ENCODE results near the gene GOLPH3.

The GOLPH3 gene

DNA sequence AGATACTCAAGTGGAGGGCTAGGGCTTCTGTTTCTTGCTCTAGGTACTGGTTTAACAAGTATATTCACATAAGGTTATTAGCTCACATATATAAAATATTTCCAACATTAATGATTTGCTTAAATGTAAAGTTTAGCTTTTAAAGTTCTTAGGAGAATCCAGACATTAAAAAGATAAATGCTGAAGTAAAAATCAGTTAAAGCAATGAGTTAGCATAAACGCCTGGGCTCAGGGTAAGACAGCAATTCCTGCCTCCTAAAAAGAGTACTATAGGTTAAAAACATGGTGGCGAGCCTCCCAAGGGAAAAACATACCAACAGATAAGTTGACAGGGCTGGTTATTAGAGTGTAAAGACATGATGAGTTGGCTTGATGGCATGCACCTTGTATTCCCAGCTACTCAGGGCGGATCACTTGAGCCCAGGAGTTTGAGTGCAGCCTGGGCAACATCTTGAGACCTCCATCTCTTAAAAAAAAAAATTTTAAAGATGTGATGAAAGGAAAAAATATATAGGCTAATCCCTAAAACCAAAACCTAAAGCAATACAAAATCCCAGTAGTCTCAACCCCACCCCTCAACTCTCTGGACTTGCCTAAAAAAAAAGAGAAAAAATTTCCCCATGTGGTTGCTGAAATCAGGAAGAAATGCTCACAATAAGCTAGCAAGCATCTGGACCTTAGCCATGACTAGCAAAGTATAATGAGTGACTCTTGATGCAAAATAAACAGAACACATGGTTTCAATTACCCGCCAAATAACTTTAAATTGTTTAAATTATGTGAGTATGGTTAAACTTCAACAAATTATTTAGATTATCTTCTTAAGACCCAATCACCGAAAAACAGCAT is 3.6 kb downstream of the GOLPH3 start:
- DNase-seq = no peak

DNA sequence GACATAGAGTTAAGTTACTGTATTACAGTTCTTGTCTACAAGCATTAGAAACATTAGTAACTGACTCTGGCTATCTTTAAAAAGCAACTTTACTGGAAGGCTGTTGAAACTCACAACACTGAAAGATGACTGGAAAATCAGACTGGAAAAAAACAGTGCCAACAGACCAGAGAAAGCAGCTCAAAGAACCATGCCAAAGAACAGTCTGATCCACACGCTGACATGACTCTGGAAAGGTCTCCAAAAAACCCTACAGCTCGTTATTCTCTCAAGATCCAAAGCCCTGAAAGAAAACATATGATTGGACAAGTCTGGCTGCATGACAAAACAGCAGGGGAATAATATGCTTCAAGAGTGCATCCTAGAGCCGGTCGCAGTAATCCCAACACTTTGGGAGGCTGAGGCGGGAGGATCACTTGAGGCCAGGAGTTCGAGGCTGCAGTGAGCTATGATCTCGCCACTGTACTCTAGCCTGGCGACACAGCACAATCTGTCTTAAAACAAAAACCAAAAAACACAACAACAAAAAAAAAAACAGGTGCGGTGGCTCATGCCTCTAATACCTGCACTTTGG is 5.6 kb downstream of the GOLPH3 start:
- DNase-seq = no peak

DNA sequence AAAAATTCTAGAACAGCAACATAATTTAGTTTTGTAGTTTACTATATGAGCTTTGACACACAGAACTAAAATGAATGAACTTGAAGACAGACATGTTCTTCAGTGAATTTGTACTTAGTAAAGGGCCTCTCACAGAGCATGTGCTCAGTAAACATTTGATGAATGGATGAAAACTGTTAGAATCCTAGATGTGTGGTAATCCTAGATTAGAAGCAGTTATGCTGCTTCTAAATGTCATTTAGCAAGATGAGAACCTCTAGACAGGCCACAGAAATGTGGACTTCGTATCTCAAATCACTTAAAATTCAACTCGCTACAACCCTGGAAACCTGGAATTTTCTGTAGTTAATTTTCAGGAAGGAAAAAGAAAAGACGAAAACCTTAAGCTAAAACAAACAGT is 8.5 kb downstream of the GOLPH3 start:
- DNase-seq = no peak

DNA sequence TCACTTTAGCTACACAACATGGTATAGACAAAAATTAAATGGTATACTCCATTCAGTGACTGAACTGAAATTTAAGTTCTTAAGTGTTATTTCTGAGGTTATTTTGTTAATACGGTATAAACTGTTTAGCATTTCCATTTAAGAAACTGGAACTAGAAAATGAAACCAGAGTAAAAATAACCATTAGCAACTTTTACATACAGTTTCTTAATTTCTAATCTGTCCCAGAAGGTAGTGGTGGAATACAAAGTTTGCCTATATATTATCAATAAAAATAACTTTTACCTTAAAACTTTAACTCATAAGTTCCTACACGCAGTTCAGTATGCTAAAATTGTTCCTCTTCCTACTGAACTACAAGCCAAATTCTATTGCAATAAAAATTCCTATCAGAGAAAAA is 10.3 kb downstream of the GOLPH3 start:
- DNase-seq = no peak

DNA sequence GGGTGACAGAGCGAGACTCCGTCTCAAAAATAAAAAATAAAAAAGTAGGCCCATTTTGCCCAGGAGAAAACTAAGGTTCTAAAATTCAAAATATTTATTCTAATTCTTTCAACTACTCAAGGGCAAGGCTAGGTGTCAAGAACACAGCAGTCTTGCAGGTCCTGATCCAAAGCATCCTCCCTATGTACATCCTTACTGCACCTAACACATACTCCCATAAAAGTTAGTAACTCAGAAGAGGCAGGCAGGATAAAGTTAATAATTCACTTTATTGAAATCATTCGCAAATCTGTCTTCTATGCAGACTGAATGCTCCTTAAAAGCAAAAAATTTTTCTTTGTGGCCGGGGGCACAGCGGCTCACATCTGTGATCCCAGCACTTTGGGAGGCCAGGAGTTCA is 11.1 kb downstream of the GOLPH3 start:
- no peak for DNase-seq

DNA sequence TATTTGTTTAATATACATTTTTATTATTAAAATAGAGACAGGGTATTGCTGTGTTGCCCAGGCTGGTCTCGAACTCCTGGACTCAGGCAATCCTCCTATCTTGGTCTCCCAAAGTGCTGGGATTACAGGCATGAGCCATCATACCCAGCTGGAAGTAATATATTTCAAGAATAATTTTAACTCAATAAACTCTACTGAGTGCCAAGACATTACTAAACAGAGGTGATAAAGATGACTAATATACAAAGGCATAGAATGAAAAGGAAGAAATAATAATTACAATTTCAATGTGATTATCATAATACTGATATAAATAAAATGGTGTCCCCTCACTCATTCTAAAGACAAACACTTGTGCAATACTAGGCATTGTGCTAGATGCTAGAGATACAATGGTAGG is 13.9 kb downstream of the GOLPH3 start:
- no peak for DNase-seq

DNA sequence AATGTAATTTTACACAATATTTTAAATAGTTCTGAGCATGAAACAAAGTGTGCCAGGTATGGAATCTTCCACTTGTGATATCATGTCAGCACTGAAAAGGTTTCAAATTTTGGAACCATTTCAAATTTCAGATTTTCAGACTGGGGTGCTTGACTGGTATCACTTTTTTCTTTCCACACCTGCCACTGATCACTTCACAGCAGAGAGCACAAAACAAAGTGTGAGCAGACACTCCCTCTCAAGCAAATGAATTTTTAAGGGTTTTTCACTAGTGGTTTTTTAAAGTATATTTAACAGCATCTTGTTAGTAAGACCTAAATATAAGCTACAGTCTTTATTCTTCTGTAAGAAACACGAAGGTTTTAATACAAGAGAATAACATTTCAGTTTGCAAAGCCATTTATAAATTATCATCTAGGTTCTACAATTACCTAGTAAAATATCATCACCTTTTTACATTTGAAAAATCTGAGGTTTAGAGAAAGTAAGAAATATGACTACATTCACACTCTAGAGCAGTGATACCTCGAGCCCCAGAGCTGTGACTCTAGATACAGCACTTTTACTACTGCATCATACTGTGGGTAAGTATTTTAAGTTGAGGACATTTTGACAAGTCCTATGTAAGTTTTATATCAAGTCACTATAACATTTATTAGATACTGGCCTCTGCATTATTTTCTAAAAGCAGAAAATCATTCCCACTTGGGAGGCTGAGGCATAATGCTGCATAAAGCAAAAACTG is 14.6 kb downstream of the GOLPH3 start:
- DNase-seq = no peak

GRCh38 chr5:32158679-32158975 is 15.5 kb downstream of the GOLPH3 start:
- DNase-seq = no peak

- no peak for DNase-seq
Measured at GRCh38 chr5:32157078-32157477, 17.0 kb downstream of the GOLPH3 start.

DNA sequence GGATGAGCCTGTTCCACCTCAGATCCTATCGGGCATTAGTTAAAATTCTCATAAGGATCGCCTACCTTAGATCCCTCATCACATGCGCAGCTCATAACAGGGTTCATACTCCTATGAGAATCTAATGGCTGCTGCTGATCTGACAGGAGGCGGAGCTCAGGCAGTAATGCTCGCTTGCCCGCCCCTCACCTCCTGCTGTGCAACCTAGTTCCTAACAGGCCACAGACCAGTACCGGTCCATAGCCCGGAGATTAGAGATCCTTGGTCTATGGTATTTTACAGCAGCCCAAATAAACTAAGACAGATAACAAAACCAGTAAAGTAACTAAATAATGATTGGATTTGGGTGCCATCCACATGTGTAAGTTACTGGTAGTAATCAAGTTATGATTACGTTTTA is 17.5 kb downstream of the GOLPH3 start:
- no peak for DNase-seq

GRCh38 chr5:32155211-32155610 is 18.9 kb downstream of the GOLPH3 start:
- DNase-seq = no peak

DNA sequence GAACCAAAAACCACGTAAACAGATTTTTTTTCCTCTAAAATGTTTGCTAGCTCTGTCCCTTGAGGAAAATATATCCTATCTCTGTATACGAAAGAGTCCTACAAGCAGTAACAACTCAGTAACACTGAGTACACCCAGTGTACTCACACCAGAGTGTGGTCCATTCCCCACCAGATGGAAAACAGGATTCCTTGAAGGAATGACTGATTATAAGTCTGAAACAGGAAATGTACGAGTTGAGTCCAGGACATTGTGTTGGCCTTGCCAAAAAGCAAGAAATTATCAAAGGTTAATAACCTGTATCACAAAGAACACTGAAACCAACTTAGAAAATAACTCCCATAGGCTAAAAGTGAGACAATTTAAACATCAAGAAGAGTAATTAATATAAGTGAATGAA is 20.4 kb downstream of the GOLPH3 start:
- DNase-seq = no peak

DNA sequence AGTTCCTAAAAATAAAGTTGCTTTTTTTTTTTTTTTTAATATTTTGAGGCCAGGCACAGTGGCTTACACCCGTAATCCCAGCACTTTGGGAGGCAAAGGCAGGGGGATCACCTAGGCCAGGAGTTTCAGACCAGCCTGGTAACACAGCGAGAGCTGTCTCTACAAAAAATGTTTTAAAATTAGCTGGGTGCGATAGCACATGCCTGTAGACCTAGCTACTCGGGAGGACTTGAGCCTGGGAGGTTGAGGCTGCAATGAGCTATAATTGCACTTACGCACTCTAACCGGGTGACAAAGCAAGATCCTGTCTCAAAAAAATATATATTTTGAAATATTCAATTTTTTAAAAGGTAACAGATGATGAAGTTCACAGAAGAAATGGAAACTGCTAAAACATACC is 22.9 kb downstream of the GOLPH3 start:
- DNase-seq = no peak

DNA sequence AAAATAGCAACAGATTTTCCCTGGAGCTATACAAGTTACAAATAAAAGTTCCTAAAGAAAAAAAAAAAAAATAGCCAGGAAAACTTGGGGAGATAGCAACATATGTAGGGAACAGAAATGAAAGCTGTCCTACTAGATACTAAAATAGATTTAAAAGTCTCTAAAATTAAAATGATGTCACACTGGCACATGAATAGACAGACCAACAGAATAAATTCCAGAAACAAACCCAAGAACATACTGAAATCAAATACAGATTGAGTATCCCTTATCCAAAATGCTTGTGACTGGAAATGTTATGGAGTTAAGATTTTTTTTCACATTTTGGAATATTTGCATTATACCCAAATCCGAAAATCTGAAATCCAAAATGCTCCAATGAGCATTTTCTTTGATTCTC is 23.8 kb downstream of the GOLPH3 start:
- no peak for DNase-seq

DNA sequence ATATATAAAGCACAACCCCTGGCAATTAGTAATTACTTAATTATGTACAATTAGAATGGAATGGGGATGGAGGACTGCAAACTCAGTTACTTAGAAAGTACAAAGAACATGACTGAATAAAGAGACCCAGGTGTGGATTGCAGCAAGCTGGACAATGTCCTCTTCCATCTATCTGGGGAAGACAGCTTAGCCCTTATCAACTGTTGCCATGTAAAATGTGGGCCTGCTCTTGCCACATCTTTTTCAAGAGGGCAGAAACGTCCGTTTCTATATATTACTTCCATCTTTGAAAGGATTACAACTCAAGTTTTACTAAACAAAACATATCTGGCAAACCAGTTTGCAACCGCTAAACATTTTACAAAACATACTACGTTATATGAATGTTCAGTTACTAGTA is 26.2 kb downstream of the GOLPH3 start:
- no peak for DNase-seq

DNA sequence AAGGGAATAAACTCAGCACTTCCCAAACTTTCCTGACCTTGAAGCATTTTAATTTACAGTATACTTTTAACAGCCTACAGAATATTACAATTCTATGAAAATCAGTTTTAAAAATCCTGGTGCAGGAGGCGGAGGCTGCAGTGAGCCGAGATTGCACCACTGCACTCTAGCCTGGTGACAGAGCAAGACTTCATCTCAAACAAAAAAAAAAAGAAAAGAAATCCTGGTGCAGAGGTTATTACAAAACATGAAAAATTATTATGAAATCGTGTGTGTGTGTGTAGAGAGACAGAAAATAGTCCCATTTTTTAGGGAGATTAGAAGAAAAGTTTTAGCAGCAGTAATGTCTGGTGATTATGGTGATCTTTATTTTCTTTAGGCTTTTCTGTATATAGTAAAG is 26.9 kb downstream of the GOLPH3 start:
- no peak for DNase-seq

DNA sequence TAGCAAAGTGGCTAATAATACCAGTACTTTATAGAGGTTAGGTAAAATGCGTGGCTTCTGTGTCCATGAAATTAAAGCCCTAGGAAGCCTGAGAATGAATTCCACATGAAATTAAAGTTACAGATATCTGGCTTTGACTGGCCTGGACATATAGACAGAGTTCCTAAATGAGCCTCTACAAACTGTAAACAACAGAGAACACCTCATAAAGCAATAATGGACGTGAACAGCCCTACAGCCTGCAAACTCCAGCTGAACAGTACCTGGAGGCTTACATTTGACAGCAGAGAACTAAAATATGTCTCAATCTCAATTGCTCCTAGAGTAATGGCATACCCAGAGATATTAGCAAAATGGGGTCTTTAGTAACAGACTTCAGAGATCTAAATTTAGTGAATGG is 28.7 kb downstream of the GOLPH3 start:
- no peak for DNase-seq

- no peak for DNase-seq
Measured at GRCh38 chr5:32144378-32145207, 29.5 kb downstream of the GOLPH3 start.

DNA sequence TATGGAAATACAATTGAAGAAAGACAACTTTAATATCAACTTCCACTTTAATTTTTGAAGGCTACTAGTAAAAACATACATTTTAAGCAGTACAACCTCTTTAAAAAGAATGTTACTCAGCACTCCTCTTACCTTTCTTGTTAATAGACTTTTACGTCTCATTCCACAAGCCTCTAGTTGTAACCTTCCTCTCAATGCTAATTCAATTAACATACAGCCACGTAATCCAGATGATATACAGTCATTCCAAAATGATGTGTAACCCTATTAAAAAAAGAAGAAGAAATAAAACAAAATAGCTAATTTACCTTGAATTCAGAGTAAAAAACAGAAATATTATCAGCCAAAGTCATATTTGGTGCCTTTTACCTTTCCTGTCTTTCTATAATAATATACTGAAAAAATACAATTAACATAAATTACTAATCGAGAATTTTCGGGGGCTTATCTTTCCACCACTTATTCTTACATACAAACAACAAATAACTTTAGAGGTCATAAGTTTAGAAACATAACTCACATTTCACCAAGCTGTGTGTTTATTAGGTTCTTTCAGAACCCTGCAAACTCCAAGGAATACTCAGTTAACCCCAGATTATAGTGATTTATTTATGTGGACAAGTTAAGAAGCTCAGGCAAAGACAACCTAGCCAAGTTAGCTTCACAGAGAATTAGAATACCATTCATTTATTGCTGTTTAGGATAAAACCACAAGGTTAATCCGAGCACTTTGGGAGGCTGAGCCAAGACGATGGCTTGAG is 30.3 kb downstream of the GOLPH3 start:
- DNase-seq = no peak

DNA sequence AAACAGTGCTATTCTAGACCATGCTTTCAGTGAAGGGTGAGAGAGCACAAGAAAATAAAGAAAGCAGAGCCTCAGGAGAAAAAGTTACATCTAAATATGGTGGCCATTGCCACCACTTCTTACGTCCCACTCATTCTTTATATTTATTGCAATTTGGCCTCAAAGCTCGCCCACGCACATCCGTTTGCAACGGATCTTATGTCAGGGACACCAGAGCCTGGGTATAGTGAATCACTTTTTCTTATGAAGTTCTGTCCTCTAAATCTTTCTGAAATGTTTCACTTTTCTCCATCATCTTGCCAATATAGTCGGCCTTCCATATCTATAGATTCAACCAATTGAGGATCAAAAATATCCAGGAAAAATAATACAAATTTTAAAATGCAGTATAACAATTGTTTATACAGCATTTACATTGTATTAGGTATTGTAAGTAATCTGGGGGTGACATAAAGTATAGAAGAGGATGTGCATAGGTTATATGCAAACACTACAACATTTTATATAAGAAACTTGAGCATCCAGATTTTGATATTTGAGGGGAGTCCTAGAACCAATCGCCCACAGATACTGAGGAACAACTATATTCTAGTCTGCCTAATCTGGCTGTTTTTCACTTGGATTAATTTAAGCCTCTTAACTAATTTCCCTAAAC is 35.2 kb downstream of the GOLPH3 start:
- peak in 3 of 5 experiments; percentile 13 to 64 (median 56) for DNase-seq

GRCh38 chr5:32136342-32136741 is 37.8 kb downstream of the GOLPH3 start:
- no peak for DNase-seq

GRCh38 chr5:32135086-32135485 is 39.0 kb downstream of the GOLPH3 start:
- DNase-seq = peak in 1 of 5 experiments; percentile 10
